Gastroesophageal sphincter (tissue), 4 donors: ENCODE measurements around the gene HELT. TPM values are rescaled to one million over a fixed set of nuclear protein-coding genes. Genes with fewer than 3 reads are reported as not detected.

Experiments
- ATAC-seq: fragments of 150-250 bp; one replicate; pipeline ENCODE4 v1.9.1; 2016; ENCODE audit warnings: mild to moderate bottlenecking, moderate library complexity
- H3K27ac ChIP-seq, 4 donors: fragments of 200-600 bp; sonication (generic) in 3 of 4; 1 replicate in 3 of 4; 2 replicates in 1 of 4; pipeline ENCODE4 v1.5.1; 2016 to 2019
- H3K27me3 ChIP-seq: fragments of 200-600 bp; sonication (generic); one replicate; pipeline ENCODE4 v1.5.1; 2019
- H3K36me3 ChIP-seq, 2 donors: fragments of 200-600 bp; sonication (generic); one replicate each; pipeline ENCODE4 v1.5.1; 2019; ENCODE audit warnings: control low read depth in 1 of 2
- H3K4me1 ChIP-seq, 3 donors: fragments of 200-600 bp; sonication (generic); 1 replicate in 2 of 3; 2 replicates in 1 of 3; pipeline ENCODE4 v1.5.1; 2016 to 2019; ENCODE audit warnings: control low read depth in 2 of 3
- H3K4me3 ChIP-seq, 2 donors: fragments of 200-600 bp; sonication (generic); one replicate each; pipeline ENCODE4 v1.5.1; 2019; ENCODE audit warnings: mild to moderate bottlenecking in 1 of 2, moderate library complexity in 1 of 2
- H3K9me3 ChIP-seq, 3 donors: fragments of 200-600 bp; sonication (generic); one replicate each; pipeline ENCODE4 v1.5.1; 2017 to 2019; ENCODE audit warnings: control low read depth in 2 of 3
- CTCF ChIP-seq, 4 experiments: fragments of 200-600 bp in 2 of 4; fragments of 450-650 bp in 2 of 4; sonication (generic) in 1 of 4; IDR thresholded peaks; one replicate each; pipeline ENCODE4 v1.5.1; 2017 to 2019; ENCODE audit warnings: antibody characterized with exemption in 4 of 4, mild to moderate bottlenecking in 2 of 4, moderate library complexity in 2 of 4
- EP300 ChIP-seq: sonication (generic); formaldehyde crosslinking; IDR thresholded peaks from one replicate; pipeline ENCODE4 v1.6.1; 2017; ENCODE audit warnings: antibody characterized with exemption, mild to moderate bottlenecking
- POLR2A ChIP-seq, 2 donors: fragments of 450-650 bp; IDR thresholded peaks; one replicate each; pipeline ENCODE4 v1.6.1; 2017; ENCODE audit warnings: antibody characterized with exemption in 2 of 2, mild to moderate bottlenecking in 2 of 2, moderate library complexity in 1 of 2
- POLR2AphosphoS5 ChIP-seq: sonication (generic); formaldehyde crosslinking; IDR thresholded peaks from one replicate; pipeline ENCODE4 v1.6.1; 2017; ENCODE audit warnings: antibody characterized with exemption
- WGBS, 2 donors: methylation state at CpG; one replicate each; pipeline ENCODE4 v1.1.5; 2018; ENCODE audit warnings: low coverage in 1 of 2; 5-methylcytosine and 5-hydroxymethylcytosine counted together
- total RNA-seq, 4 donors: library from RNA; depleted of rRNA; stranded (reverse); fragments of >200 nt; gene quantifications; one replicate each; pipeline ENCODE4 v1.1.0, GENCODE V29; 2016

HELT gene
- total RNA-seq, 4 donors from 2014 or later: not detected

GRCh38 chr4:185019456-185020292 is 1.4 kb downstream of the HELT start:
- peaks cover 0 to 60% (median 11%) of the 10 kb centered on the region in 3 donors for H3K4me1 ChIP-seq
- peaks cover 93% of the 10 kb centered on the region for H3K27me3 ChIP-seq
- no peak for TF ChIP-seq POLR2A (IDR thresholded peaks at IDR 0.05)
- TF ChIP-seq EP300: no peak
- TF ChIP-seq CTCF (IDR thresholded peaks at IDR 0.05): no peak
- TF ChIP-seq POLR2AphosphoS5: no peak
- H3K4me3 ChIP-seq: peak overlapping the region in 1 of 2 donors; percentile 16
- no peak overlapping the region for H3K27ac ChIP-seq
- H3K36me3 ChIP-seq: no peaks in the 10 kb centered on the region
- no peaks in the 10 kb centered on the region for H3K9me3 ChIP-seq
- no CpG with 5 or more reads among the region's 57 CpGs for WGBS, 2 donors
- ATAC-seq: no peak

GRCh38 chr4:185020293-185020808 is 2.1 kb downstream of the HELT start:
- TF ChIP-seq POLR2A (IDR thresholded peaks at IDR 0.05): no peak
- TF ChIP-seq POLR2AphosphoS5: no peak
- no peak for TF ChIP-seq CTCF (IDR thresholded peaks at IDR 0.05)
- TF ChIP-seq EP300: no peak
- no peaks in the 10 kb centered on the region for H3K36me3 ChIP-seq
- ATAC-seq: no peak
- 2% methylated on average over 9 of the region's 48 CpGs; no CpG with 5 or more reads in 1 of the 2 donors for WGBS, 2 donors
- peaks cover 0 to 60% (median 11%) of the 10 kb centered on the region in 3 donors for H3K4me1 ChIP-seq
- H3K27me3 ChIP-seq: peaks cover 93% of the 10 kb centered on the region
- no peaks in the 10 kb centered on the region for H3K9me3 ChIP-seq
- H3K27ac ChIP-seq: no peak overlapping the region
- peak overlapping the region in 1 of 2 donors; percentile 16 for H3K4me3 ChIP-seq

- Histone ChIP-seq H3K27me3 (peaks cover 93% of the 10 kb centered on the region), H3K4me3 (no peak overlapping the region), H3K9me3 (no peaks in the 10 kb centered on the region)
Observed at GRCh38 chr4:185020863-185021761, 2.8 kb downstream of the HELT start.

GRCh38 chr4:185023471-185023870 is 5.2 kb downstream of the HELT start:
- WGBS, 2 donors: 20 to 37% methylated on average over 1 to 5 of the region's 9 CpGs
- Histone ChIP-seq H3K4me1 (peaks cover 0 to 32% (median 11%) of the 10 kb centered on the region in 3 donors), H3K36me3 (no peaks in the 10 kb centered on the region), H3K4me3 (no peak overlapping the region), H3K27me3 (peaks cover 81% of the 10 kb centered on the region), H3K27ac (no peak overlapping the region), H3K9me3 (no peaks in the 10 kb centered on the region)
- TF ChIP-seq POLR2AphosphoS5: no peak
- TF ChIP-seq POLR2A (IDR thresholded peaks at IDR 0.05): no peak
- no peak for TF ChIP-seq CTCF (IDR thresholded peaks at IDR 0.05)
- no peak for TF ChIP-seq EP300
- ATAC-seq: no peak

More at GRCh38 chr4:185020863-185021761, 2.8 kb downstream of the HELT start:
- Histone ChIP-seq H3K36me3 (no peaks in the 10 kb centered on the region), H3K27ac (no peak overlapping the region), H3K4me1 (peaks cover 0 to 56% (median 11%) of the 10 kb centered on the region in 3 donors)
- no peak for ATAC-seq
- 0 to 9% methylated on average over 6 to 8 of the region's 55 CpGs for WGBS, 2 donors
- TF ChIP-seq EP300 (no peak), CTCF (IDR thresholded peaks at IDR 0.05) (no peak), POLR2AphosphoS5 (no peak), POLR2A (IDR thresholded peaks at IDR 0.05) (no peak)
